MCF 10A (cell line): ENCODE measurements around the gene IFNW1. TPM values are rescaled to one million over a fixed set of nuclear protein-coding genes. Genes with fewer than 3 reads are reported as not detected.

Experiments used
- BruUV-seq: library from RNA; stranded (reverse); fragments of 400-500 nt; replicated peaks from 2 replicates; lab custom pipeline; 2021; lab: Mats Ljungman, UMichigan
- CTCF ChIA-PET: fragments of 300-600 bp; sonication (Branson Sonifier 250); formaldehyde crosslinking; extraction: SDS; loops from one replicate; lab custom pipeline; 2021; ENCODE audit warnings: antibody characterized with exemption, inconsistent platforms; lab: Yijun Ruan, JAX
- POLR2A ChIA-PET: fragments of 300-600, 350-650 bp; sonication (Branson Sonifier 250); formaldehyde crosslinking; extraction: SDS; loops from one replicate; lab custom pipeline; 2020; ENCODE audit warnings: antibody characterized with exemption, inconsistent platforms; lab: Yijun Ruan, JAX
- DNase-seq: peaks from one replicate; pipeline ENCODE4 v3.0.0-alpha.2; 2018; ENCODE audit not compliant: unreplicated experiment
- H3K27ac Mint-ChIP-seq: one replicate; pipeline ENCODE4 v1.8.0; 2022; ENCODE audit warnings: mild to moderate bottlenecking, low read depth, mixed read lengths; ENCODE audit not compliant: unreplicated experiment
- H3K27me3 Mint-ChIP-seq: one replicate; pipeline ENCODE4 v1.8.0; 2022; ENCODE audit warnings: mixed read lengths; ENCODE audit not compliant: insufficient read depth, unreplicated experiment
- H3K36me3 Mint-ChIP-seq: one replicate; pipeline ENCODE4 v1.8.0; 2022; ENCODE audit warnings: mild to moderate bottlenecking, moderate library complexity, mixed read lengths; ENCODE audit not compliant: insufficient read depth, unreplicated experiment
- H3K4me1 Mint-ChIP-seq: one replicate; pipeline ENCODE4 v1.8.0; 2022; ENCODE audit warnings: mixed read lengths; ENCODE audit not compliant: insufficient read depth, unreplicated experiment
- H3K4me3 Mint-ChIP-seq: one replicate; pipeline ENCODE4 v1.8.0; 2022; ENCODE audit warnings: mild to moderate bottlenecking, moderate library complexity, mixed read lengths; ENCODE audit not compliant: unreplicated experiment
- H3K9me3 Mint-ChIP-seq: one replicate; pipeline ENCODE4 v1.8.0; 2022; ENCODE audit warnings: mixed read lengths; ENCODE audit not compliant: unreplicated experiment
- CTCF ChIP-seq: fragments of 200-600 bp; IDR thresholded peaks from one replicate; pipeline ENCODE4 v1.8.0; 2022; ENCODE audit warnings: antibody characterized with exemption, mild to moderate bottlenecking; ENCODE audit not compliant: unreplicated experiment
- intact Hi-C: fragments of 100-400 bp; cut with micrococcal nuclease; formaldehyde crosslinking; loops from 2 replicates; pipeline ENCODE4 v1.14.1; 2022
- total RNA-seq: library from RNA; stranded (reverse); gene quantifications from 2 replicates; pipeline ENCODE4 v1.2.3, GENCODE V29; 2022

IFNW1 gene
- total RNA-seq, 1 experiment from 2014 or later = not detected

- Mint-ChIP-seq H3K27me3 (peaks cover 23% of the 10 kb centered on the region), H3K9me3 (no peaks in the 10 kb centered on the region), H3K4me3 (no peak overlapping the region), H3K36me3 (no peaks in the 10 kb centered on the region), H3K27ac (no peak overlapping the region), H3K4me1 (peaks cover 6% of the 10 kb centered on the region)
- BruUV-seq = no TSS peak
- peak; percentile 10 for DNase-seq
- TF ChIP-seq CTCF = no peak
- intact Hi-C loops = no loop called here
- ChIA-PET POLR2A (no interaction called here), CTCF (interaction anchor here (0.6 to 0.7 kb wide), 2 partner anchors 338 to 1296 kb away, joined by 3 read pairs; no protein-coding TSS in a partner anchor)
Measured at GRCh38 chr9:21155501-21155900, 13.9 kb upstream of the IFNW1 start.

- no peaks in the 10 kb centered on the region for H3K9me3 Mint-ChIP-seq
- BruUV-seq = no TSS peak
- no peak overlapping the region for H3K4me3 Mint-ChIP-seq
- DNase-seq = peak; percentile 32
- H3K27ac Mint-ChIP-seq = no peak overlapping the region
- no peak for TF ChIP-seq CTCF
- peaks cover 6% of the 10 kb centered on the region for H3K4me1 Mint-ChIP-seq
- H3K27me3 Mint-ChIP-seq = peaks cover 18% of the 10 kb centered on the region
- intact Hi-C loops = no loop called here
- no peaks in the 10 kb centered on the region for H3K36me3 Mint-ChIP-seq
- POLR2A ChIA-PET = no interaction called here
- CTCF ChIA-PET = interaction anchor here (0.6 to 1.0 kb wide), 5 partner anchors 13 to 403 kb away, joined by 3 to 5 read pairs (median 3); partner anchors contain the start of gene IFNW1
Measured at GRCh38 chr9:21154018-21154608, 12.5 kb upstream of the IFNW1 start.

GRCh38 chr9:21153336-21154017 is 11.8 kb upstream of the IFNW1 start:
- H3K27ac Mint-ChIP-seq = no peak overlapping the region
- BruUV-seq = no TSS peak
- ChIA-PET POLR2A (no interaction called here), CTCF (interaction anchor here (0.6 to 1.0 kb wide), 5 partner anchors 12 to 893 kb away, joined by 3 to 5 read pairs (median 3); partner anchors contain the start of gene IFNW1)
- no peaks in the 10 kb centered on the region for H3K36me3 Mint-ChIP-seq
- intact Hi-C loops = no loop called here
- no peaks in the 10 kb centered on the region for H3K9me3 Mint-ChIP-seq
- H3K4me1 Mint-ChIP-seq = peaks cover 6% of the 10 kb centered on the region
- peak; percentile 2 for DNase-seq
- H3K27me3 Mint-ChIP-seq = peaks cover 12% of the 10 kb centered on the region
- TF ChIP-seq CTCF = no peak
- H3K4me3 Mint-ChIP-seq = no peak overlapping the region

- no peak for DNase-seq
- H3K27me3 Mint-ChIP-seq = peaks cover 34% of the 10 kb centered on the region
- BruUV-seq = no TSS peak
- no peaks in the 10 kb centered on the region for H3K9me3 Mint-ChIP-seq
- ChIA-PET CTCF (interaction anchor here (0.7 kb wide), 1 partner anchor 35 kb away, joined by 3 read pairs; no protein-coding TSS in a partner anchor), POLR2A (no interaction called here)
- no peak for TF ChIP-seq CTCF
- H3K27ac Mint-ChIP-seq = no peak overlapping the region
- intact Hi-C loops = no loop called here
- no peak overlapping the region for H3K4me3 Mint-ChIP-seq
- H3K36me3 Mint-ChIP-seq = no peaks in the 10 kb centered on the region
- H3K4me1 Mint-ChIP-seq = no peaks in the 10 kb centered on the region
Measured at GRCh38 chr9:21144603-21145002, 3.0 kb upstream of the IFNW1 start.
